MM.1S (cell line): ENCODE results near the gene PLA2G7.

Experiments
- DNase-seq: peaks from one replicate; pipeline ENCODE4 v3.0.0-alpha.2; 2015
- H2AFZ ChIP-seq: fragments of 300-600 bp; sonication (generic); 2 replicates; pipeline ENCODE4 v1.6.0; 2016; ENCODE audit warnings: antibody characterized with exemption, low read length
- H3F3A ChIP-seq: fragments of 300-600 bp; sonication (generic); 2 replicates; pipeline ENCODE4 v1.6.1; 2016; ENCODE audit warnings: mild to moderate bottlenecking, antibody characterized with exemption, low read length, moderate library complexity, mixed read lengths; ENCODE audit not compliant: insufficient read depth
- H3K27ac ChIP-seq: fragments of 300-600 bp; sonication (generic); 2 replicates; pipeline ENCODE4 v1.5.1; 2016; ENCODE audit warnings: mild to moderate bottlenecking, low read length
- H3K27me3 ChIP-seq: fragments of 300-600 bp; sonication (generic); replicated peaks from 2 replicates; pipeline ENCODE4 v1.6.0; 2016; ENCODE audit warnings: low read length; ENCODE audit not compliant: insufficient read depth
- H3K36me3 ChIP-seq: fragments of 300-600 bp; sonication (generic); replicated peaks from 2 replicates; pipeline ENCODE4 v1.6.1; 2016; ENCODE audit warnings: mild to moderate bottlenecking, low read length, mixed read lengths; ENCODE audit not compliant: insufficient read depth
- H3K4me1 ChIP-seq: fragments of 300-600 bp; sonication (generic); 2 replicates; pipeline ENCODE4 v1.6.1; 2016; ENCODE audit warnings: low read length, mixed read lengths
- H3K4me2 ChIP-seq: fragments of 300-600 bp; sonication (generic); 2 replicates; pipeline ENCODE4 v1.6.0; 2016; ENCODE audit warnings: low read depth, low read length
- H3K4me3 ChIP-seq: fragments of 300-600 bp; sonication (generic); 2 replicates; pipeline ENCODE4 v1.5.1; 2016; ENCODE audit warnings: low read length, mixed read lengths
- H3K79me2 ChIP-seq: fragments of 300-600 bp; sonication (generic); 2 replicates; pipeline ENCODE4 v1.6.1; 2016; ENCODE audit warnings: mixed run types, low read length, mixed read lengths
- H3K9ac ChIP-seq: fragments of 300-600 bp; sonication (generic); 2 replicates; pipeline ENCODE4 v1.6.1; 2016; ENCODE audit warnings: low read length, mixed read lengths
- H3K9me2 ChIP-seq: fragments of 300-600 bp; sonication (generic); replicated peaks from 2 replicates; pipeline ENCODE4 v1.6.1; 2016; ENCODE audit warnings: mild to moderate bottlenecking, low read length, mixed read lengths; ENCODE audit not compliant: insufficient read depth
- H3K9me3 ChIP-seq: fragments of 300-600 bp; sonication (generic); replicated peaks from 2 replicates; pipeline ENCODE4 v1.6.1; 2016; ENCODE audit warnings: mild to moderate bottlenecking, low read length, mixed read lengths; ENCODE audit not compliant: insufficient read depth
- H4K20me1 ChIP-seq: fragments of 300-600 bp; sonication (generic); 2 replicates; pipeline ENCODE4 v1.6.1; 2016; ENCODE audit warnings: mild to moderate bottlenecking, low read length, moderate library complexity, mixed read lengths; ENCODE audit not compliant: insufficient read depth
- EZH2 ChIP-seq: fragments of 300-600 bp; sonication (generic); optimal IDR thresholded peaks from 2 replicates; pipeline ENCODE3; 2017; ENCODE audit warnings: low read depth, mild to moderate bottlenecking, antibody characterized with exemption, low read length, mixed read lengths
- EZH2phosphoT487 ChIP-seq: fragments of 300-600 bp; sonication (generic); IDR thresholded peaks from 2 replicates; pipeline ENCODE4 v1.6.1; 2018; ENCODE audit warnings: antibody characterized with exemption, low read length
- TF ChIP-seq, protein P1 (sequence below): fragments of 300-600 bp; sonication (generic); IDR thresholded peaks from 2 replicates; pipeline ENCODE4 v1.5.1; 2016; ENCODE audit warnings: antibody characterized with exemption, low read length, mixed read lengths

PLA2G7 gene

GRCh38 chr6:46773201-46773855, 38.2 kb upstream of the PLA2G7 start:
- no peak overlapping the region for H3K9ac ChIP-seq
- H3K4me2 ChIP-seq: no peak overlapping the region
- DNase-seq: no peak
- no peak overlapping the region for H2AFZ ChIP-seq
- no peaks in the 10 kb centered on the region for H4K20me1 ChIP-seq
- TF ChIP-seq, protein P1, sequence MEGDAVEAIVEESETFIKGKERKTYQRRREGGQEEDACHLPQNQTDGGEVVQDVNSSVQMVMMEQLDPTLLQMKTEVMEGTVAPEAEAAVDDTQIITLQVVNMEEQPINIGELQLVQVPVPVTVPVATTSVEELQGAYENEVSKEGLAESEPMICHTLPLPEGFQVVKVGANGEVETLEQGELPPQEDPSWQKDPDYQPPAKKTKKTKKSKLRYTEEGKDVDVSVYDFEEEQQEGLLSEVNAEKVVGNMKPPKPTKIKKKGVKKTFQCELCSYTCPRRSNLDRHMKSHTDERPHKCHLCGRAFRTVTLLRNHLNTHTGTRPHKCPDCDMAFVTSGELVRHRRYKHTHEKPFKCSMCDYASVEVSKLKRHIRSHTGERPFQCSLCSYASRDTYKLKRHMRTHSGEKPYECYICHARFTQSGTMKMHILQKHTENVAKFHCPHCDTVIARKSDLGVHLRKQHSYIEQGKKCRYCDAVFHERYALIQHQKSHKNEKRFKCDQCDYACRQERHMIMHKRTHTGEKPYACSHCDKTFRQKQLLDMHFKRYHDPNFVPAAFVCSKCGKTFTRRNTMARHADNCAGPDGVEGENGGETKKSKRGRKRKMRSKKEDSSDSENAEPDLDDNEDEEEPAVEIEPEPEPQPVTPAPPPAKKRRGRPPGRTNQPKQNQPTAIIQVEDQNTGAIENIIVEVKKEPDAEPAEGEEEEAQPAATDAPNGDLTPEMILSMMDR: no peak
- TF ChIP-seq EZH2phosphoT487: no peak
- no peak for TF ChIP-seq EZH2
- no peaks in the 10 kb centered on the region for H3K9me3 ChIP-seq
- H3K27ac ChIP-seq: no peak overlapping the region
- no peaks in the 10 kb centered on the region for H3K4me1 ChIP-seq
- H3K9me2 ChIP-seq: no peaks in the 10 kb centered on the region
- no peaks in the 10 kb centered on the region for H3K27me3 ChIP-seq
- no peaks in the 10 kb centered on the region for H3K36me3 ChIP-seq
- H3K4me3 ChIP-seq: no peak overlapping the region
- H3K79me2 ChIP-seq: no peaks in the 10 kb centered on the region
- no peaks in the 10 kb centered on the region for H3F3A ChIP-seq

DNA sequence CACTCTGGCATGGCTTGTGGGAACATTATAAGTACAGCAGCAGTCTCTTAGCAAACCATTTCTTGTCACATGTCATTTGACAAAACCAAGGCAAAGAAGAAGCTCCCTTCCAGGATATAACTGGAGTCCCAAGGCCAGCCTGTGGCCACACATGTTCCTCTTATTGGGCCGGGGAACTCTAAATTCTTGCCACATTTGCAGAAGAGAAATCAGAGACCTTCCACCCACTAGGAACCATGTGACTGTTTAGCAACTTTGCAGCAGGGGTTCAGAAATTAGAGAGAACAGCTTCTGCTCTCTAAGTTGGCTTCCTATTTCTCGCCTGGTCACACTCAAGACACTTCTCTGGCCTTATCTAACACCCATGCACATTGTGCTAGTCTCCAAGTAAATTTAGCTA, 37.6 kb upstream of the PLA2G7 start:
- Histone ChIP-seq H3K9ac (no peak overlapping the region), H3K79me2 (no peaks in the 10 kb centered on the region), H3K4me1 (no peaks in the 10 kb centered on the region), H3K9me2 (no peaks in the 10 kb centered on the region), H3K4me3 (no peak overlapping the region), H4K20me1 (no peaks in the 10 kb centered on the region), H3K4me2 (no peak overlapping the region), H3K27ac (no peak overlapping the region), H3K36me3 (no peaks in the 10 kb centered on the region), H3K9me3 (no peaks in the 10 kb centered on the region), H3F3A (no peaks in the 10 kb centered on the region), H3K27me3 (no peaks in the 10 kb centered on the region), H2AFZ (no peak overlapping the region)
- DNase-seq: no peak
- no peak for TF ChIP-seq EZH2phosphoT487
- TF ChIP-seq, protein P1: no peak
- no peak for TF ChIP-seq EZH2

DNA sequence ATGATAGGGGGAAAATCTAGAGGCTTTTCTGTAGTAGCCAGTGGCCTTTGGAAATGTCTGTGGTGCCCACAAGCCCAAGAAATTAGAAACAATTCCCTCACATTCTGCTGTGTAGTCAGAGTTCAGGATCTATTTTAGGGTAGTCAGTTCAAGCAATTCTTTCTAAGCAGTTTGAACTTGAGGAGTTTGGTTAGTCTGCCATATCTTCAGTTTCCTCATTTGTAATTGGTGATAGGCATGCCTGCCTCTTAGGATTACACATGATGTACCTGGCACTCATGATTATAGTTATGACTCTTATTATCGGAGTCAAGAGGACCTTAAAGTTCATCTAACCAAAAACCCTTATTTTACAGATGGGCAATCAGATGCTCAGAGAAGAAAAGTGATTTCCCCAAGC, 36.8 kb upstream of the PLA2G7 start:
- TF ChIP-seq EZH2 (no peak), EZH2phosphoT487 (no peak)
- TF ChIP-seq, protein P1: no peak
- H3K4me3 ChIP-seq: no peak overlapping the region
- no peak for DNase-seq
- H3K27ac ChIP-seq: no peak overlapping the region
- H4K20me1 ChIP-seq: no peaks in the 10 kb centered on the region
- no peaks in the 10 kb centered on the region for H3K79me2 ChIP-seq
- H3K9ac ChIP-seq: no peak overlapping the region
- no peaks in the 10 kb centered on the region for H3K9me2 ChIP-seq
- no peaks in the 10 kb centered on the region for H3K9me3 ChIP-seq
- no peaks in the 10 kb centered on the region for H3K4me1 ChIP-seq
- no peaks in the 10 kb centered on the region for H3K36me3 ChIP-seq
- H3K27me3 ChIP-seq: no peaks in the 10 kb centered on the region
- H3F3A ChIP-seq: no peaks in the 10 kb centered on the region
- H3K4me2 ChIP-seq: no peak overlapping the region
- no peak overlapping the region for H2AFZ ChIP-seq
